OCI-LY3 (cell line): Measurements from ENCODE around the gene ZNF878.

Experiments used
- H2AFZ ChIP-seq: fragments of 200-600, 300-600 bp; shearing (Covaris generic); 2 replicates; pipeline ENCODE4 v1.6.0; 2014; ENCODE audit warnings: antibody characterized with exemption, low read depth, low read length
- H3K27ac ChIP-seq: fragments of 200-600, 300-600 bp; sonication (generic); 2 replicates; pipeline ENCODE4 v1.5.1; 2014; ENCODE audit warnings: mild to moderate bottlenecking, low read length, moderate library complexity, mixed read lengths
- H3K27me3 ChIP-seq: fragments of 200-600, 300-600 bp; sonication (generic); 2 replicates; pipeline ENCODE4 v1.6.1; 2014; ENCODE audit warnings: low read depth, low read length, mixed read lengths
- H3K36me3 ChIP-seq: fragments of 200-600, 300-600 bp; sonication (generic); replicated peaks from 2 replicates; pipeline ENCODE3; 2014; ENCODE audit warnings: low read depth, low read length, mixed read lengths
- H3K4me1 ChIP-seq: fragments of 300-600, 200-600 bp; sonication (generic); 2 replicates; pipeline ENCODE4 v1.6.1; 2014; ENCODE audit warnings: low read length, mixed read lengths
- H3K4me2 ChIP-seq: fragments of 200-600, 300-600 bp; sonication (generic); 2 replicates; pipeline ENCODE4 v1.6.1; 2014; ENCODE audit warnings: low read length, mixed read lengths
- H3K4me3 ChIP-seq: fragments of 300-600, 200-600 bp; sonication (generic); 2 replicates; pipeline ENCODE4 v1.5.1; 2014; ENCODE audit warnings: antibody characterized with exemption, mild to moderate bottlenecking, low read length, moderate library complexity
- H3K79me2 ChIP-seq: fragments of 300-600, 200-600 bp; shearing (Covaris generic); 2 replicates; pipeline ENCODE4 v1.6.1; 2014; ENCODE audit warnings: mild to moderate bottlenecking, low read length, mixed read lengths
- H3K9ac ChIP-seq: fragments of 300-600, 200-600 bp; shearing (Covaris generic); 2 replicates; pipeline ENCODE4 v1.6.0; 2014; ENCODE audit warnings: mild to moderate bottlenecking, low read length, moderate library complexity
- H3K9me3 ChIP-seq: fragments of 200-600, 300-600 bp; shearing (Covaris generic); 2 replicates; pipeline ENCODE4 v1.6.1; 2014; ENCODE audit warnings: low read length, mixed read lengths; ENCODE audit not compliant: insufficient read depth
- H4K20me1 ChIP-seq: fragments of 200-600, 300-600 bp; sonication (generic); 2 replicates; pipeline ENCODE4 v1.6.1; 2016; ENCODE audit warnings: low read length, mixed read lengths; ENCODE audit not compliant: insufficient read depth
- CTCF ChIP-seq: fragments of 200-600, 300-600 bp; sonication (generic); IDR thresholded peaks from 2 replicates; pipeline ENCODE4 v1.5.1; 2014; ENCODE audit warnings: antibody characterized with exemption, low read length, low read depth
- EZH2phosphoT487 ChIP-seq: fragments of 200-600 bp; shearing (Covaris generic); IDR thresholded peaks from 2 replicates; pipeline ENCODE4 v1.6.1; 2018; ENCODE audit warnings: antibody characterized with exemption, mixed run types, low read depth

The ZNF878 gene

DNA sequence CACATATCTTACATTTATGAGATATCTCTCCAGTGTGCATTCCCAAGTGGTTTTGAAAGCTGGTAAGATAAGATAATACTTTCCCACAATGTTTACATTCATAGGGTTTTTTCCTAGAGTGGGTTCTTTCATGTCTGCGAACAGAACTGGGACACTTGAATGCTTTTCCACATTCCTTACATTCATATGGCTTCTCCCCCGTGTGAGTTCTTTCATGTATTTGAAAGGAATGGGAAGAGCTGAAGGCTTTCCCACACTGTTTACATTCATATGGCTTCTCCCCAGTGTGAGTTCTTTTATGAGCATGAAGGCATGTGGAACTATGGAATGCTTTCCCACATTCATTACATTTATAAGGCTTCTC, 37.0 kb downstream of the ZNF878 start:
- Histone ChIP-seq H3K9me3 (peaks cover 35% of the 10 kb centered on the region), H3K27ac (no peak overlapping the region), H3K27me3 (no peaks in the 10 kb centered on the region), H2AFZ (no peak overlapping the region), H3K79me2 (0 out of 2 replicates have a peak, but pooled peaks cover 3% of the 10 kb centered on the region), H3K4me1 (no peaks in the 10 kb centered on the region), H3K4me3 (no peak overlapping the region), H3K36me3 (peaks cover 74% of the 10 kb centered on the region), H3K4me2 (no peak overlapping the region), H3K9ac (no peak overlapping the region), H4K20me1 (no peaks in the 10 kb centered on the region)
- TF ChIP-seq EZH2phosphoT487 = no peak
- no peak for TF ChIP-seq CTCF

DNA sequence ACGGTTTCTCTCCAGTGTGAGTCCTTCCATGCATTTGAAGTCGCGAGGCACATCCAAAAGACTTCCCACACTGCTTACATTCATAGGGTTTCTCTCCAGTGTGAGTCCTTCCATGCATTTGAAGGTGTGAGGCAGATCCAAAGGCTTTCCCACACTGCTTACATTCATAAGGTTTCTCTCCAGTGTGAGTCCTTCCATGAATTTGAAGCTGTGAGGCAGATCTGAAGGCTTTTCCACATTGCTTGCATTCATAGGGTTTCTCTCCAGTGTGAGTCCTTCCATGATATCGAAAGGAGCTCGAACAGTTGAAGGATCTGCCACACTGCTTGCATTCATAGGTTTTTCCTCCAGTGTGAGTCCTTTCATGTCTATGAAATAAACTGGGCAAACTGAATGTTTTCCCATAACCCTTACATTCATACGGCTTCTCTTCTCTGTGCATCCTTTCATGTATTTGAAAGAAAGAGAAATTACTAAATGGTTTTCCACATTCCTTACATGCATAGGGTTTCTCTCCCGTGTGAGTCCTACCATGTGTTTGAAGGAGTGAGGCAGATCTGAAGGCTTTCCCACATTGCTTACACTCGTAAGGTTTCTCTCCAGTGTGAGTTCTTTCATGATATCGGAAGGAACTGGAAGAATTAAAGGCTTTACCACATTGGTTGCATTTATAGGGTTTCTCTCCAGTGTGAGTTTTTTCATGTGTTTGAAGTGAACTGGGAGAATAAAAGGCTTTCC, 37.6 kb downstream of the ZNF878 start:
- Histone ChIP-seq H4K20me1 (no peaks in the 10 kb centered on the region), H3K9me3 (peaks cover 35% of the 10 kb centered on the region), H3K27me3 (no peaks in the 10 kb centered on the region), H3K36me3 (peaks cover 74% of the 10 kb centered on the region), H3K27ac (no peak overlapping the region), H2AFZ (no peak overlapping the region), H3K4me2 (no peak overlapping the region), H3K4me3 (no peak overlapping the region), H3K4me1 (no peaks in the 10 kb centered on the region), H3K79me2 (0 out of 2 replicates have a peak, but pooled peaks cover 3% of the 10 kb centered on the region), H3K9ac (no peak overlapping the region)
- TF ChIP-seq EZH2phosphoT487 = no peak
- no peak for TF ChIP-seq CTCF

DNA sequence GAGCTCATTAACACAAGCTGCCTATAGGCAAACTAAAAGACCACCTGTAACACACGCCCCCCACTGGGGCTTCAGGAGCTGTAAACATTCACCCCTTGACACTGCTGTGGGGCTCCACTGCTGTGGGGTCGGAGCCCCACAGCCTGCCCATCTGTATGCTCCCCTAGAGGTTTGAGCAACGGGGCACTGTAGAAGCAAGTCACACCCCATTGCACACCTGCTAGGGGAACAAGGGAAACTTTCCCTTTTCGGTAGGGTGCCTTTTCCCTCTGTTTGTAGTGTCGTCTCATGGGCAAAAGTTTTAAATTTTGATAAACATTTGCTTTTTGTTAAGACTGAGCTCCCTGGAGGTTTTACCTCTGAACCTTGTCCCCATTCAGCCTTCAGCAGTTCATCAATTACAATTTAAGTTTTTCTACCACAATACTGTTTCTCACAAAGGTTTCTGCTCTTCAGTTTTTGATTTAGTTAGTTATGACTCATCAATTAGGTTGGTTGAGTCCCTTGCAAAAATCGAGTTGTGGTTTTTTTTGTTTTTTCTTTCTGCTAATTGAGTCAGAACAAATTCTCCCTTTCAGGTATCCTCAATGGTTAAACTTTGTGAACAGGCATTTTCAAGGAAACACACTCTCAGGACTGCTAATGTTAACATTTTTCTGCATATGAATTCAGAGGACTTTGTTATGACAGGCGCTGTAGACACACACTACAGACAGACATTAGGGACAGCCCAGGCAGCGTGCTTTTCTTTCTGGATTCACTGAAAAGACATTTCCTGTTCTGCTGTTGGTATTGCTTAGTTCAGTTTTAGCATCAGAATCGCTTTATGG, 52.4 kb downstream of the ZNF878 start:
- Histone ChIP-seq H3K4me3 (peak overlapping the region; percentile 49), H3K36me3 (peaks cover 26% of the 10 kb centered on the region), H4K20me1 (peaks cover 33% of the 10 kb centered on the region), H2AFZ (no peak overlapping the region), H3K4me2 (peak overlapping the region; percentile 76), H3K27me3 (no peaks in the 10 kb centered on the region), H3K4me1 (peaks cover 23% of the 10 kb centered on the region), H3K9me3 (no peaks in the 10 kb centered on the region), H3K27ac (peak overlapping the region; percentile 79), H3K9ac (peak overlapping the region; percentile 7; the same call in 1 of the 2 replicates), H3K79me2 (peaks cover 43% of the 10 kb centered on the region)
- TF ChIP-seq CTCF (no peak), EZH2phosphoT487 (no peak)

DNA sequence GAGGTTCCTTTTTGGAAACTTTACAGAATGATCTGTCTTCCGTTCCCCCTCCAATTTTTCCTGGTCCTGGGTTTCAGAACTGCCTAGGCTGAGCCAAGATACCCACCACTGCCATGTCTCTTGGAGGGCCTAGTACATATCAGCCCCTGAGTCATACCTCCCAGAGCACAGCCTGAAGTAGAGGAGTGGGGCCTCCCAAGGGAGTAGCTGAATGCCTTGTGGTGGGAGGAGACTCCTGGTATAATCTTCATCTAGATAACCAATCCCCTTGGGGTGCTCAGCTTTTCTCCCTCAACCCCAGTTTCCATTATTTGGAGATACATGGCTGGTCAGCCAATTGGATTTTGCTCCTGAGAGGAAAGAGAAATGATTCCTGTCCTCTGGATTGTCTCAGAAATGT, 57.6 kb downstream of the ZNF878 start:
- Histone ChIP-seq H3K4me1 (peaks cover 11% of the 10 kb centered on the region), H3K27ac (no peak overlapping the region), H3K36me3 (peaks cover 26% of the 10 kb centered on the region), H3K4me2 (no peak overlapping the region), H3K4me3 (no peak overlapping the region), H3K9me3 (no peaks in the 10 kb centered on the region), H2AFZ (no peak overlapping the region), H3K27me3 (no peaks in the 10 kb centered on the region), H4K20me1 (peaks cover 57% of the 10 kb centered on the region), H3K9ac (no peak overlapping the region), H3K79me2 (peaks cover 73% of the 10 kb centered on the region)
- TF ChIP-seq CTCF (no peak), EZH2phosphoT487 (no peak)
